ENCODE measurements around the gene SPNS3.

Gene SPNS3, protein sequence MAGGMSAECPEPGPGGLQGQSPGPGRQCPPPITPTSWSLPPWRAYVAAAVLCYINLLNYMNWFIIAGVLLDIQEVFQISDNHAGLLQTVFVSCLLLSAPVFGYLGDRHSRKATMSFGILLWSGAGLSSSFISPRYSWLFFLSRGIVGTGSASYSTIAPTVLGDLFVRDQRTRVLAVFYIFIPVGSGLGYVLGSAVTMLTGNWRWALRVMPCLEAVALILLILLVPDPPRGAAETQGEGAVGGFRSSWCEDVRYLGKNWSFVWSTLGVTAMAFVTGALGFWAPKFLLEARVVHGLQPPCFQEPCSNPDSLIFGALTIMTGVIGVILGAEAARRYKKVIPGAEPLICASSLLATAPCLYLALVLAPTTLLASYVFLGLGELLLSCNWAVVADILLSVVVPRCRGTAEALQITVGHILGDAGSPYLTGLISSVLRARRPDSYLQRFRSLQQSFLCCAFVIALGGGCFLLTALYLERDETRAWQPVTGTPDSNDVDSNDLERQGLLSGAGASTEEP

GRCh38 chr17:4433515-4434031 lies at the start of gene SPNS3:
TSS of gene SPNS3 (plus strand) at chr17:4433940. CDS start at chr17:4433968, 28 bp downstream.
- DNase-seq = peak; percentile 5 to 11

GRCh38 chr17:4386406-4386805 lies 47.3 kb upstream of the SPNS3 start:
- DNase-seq = no peak

GRCh38 chr17:4387137-4387536 lies 46.6 kb upstream of the SPNS3 start:
- no peak for DNase-seq

- DNase-seq = no peak
Observed at GRCh38 chr17:4389079-4389478, 44.7 kb upstream of the SPNS3 start.

- DNase-seq = no peak
Observed at GRCh38 chr17:4393806-4394205, 39.9 kb upstream of the SPNS3 start.

DNA sequence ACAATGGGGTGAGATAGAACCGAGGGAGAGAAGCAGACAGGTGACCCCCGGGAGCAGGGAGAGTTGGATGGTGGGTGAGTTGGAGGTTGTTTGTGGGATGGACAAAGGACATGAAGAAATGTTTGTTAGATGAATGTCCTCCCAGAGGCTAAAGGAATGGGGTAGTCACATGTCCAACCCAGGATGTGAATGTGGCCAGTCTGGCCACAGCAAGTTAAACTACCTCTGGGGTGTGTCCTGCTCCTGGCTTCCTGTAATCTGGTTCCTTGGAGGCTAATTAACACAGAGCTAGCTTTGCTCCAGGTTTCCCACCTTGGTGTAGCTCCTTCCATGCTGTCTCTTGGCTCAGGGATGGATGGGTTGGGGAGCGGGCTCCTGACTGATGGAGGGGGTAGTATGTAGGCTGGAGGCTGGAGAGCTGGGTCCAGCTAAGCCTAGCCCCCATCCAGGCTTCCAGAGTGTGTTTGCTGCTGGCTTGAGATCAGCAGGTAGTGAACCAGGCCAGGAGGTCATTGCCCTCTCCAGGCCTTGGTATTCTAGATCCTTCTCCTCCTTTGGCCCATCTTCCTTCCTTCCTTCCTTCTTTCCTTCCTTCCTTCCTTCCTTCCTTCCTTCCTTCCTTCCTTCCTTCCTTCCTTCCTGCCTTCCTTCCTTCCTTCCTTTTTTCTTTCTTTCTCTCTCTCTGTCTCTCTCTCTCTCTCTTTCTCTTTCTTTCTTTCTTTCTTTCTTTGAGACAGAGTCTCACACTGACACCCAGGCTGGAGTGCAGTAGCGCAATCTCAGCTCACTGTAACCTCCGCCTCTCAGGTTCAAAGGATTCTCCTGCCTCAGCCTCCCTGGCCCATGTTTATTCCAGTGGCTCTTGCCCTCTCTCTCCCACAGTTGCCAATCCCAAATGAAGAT lies 39.3 kb upstream of the SPNS3 start:
- DNase-seq = no peak

GRCh38 chr17:4395111-4395478 lies 38.6 kb upstream of the SPNS3 start:
- no peak for DNase-seq

DNA sequence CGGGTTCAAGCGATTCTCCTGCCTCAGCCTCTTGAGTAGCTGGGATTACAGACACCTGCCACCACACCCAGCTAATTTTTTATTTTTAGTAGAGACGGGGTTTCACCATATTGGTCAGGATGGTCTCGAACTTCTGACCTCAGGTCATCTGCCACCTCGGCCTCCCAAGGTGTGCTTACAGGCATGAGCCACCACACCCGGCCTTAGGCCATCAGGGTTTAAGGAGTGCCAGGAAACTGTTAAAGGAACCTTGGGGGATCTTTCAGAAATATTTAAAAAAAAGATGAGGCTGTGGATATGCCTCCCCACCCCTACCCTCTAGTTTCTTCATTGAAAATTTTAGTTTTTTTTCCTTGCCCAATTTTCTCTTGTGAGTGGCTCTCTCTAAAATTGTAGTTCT lies 35.9 kb upstream of the SPNS3 start:
- no peak for DNase-seq

GRCh38 chr17:4405038-4405669 lies 28.6 kb upstream of the SPNS3 start:
- no peak for DNase-seq

GRCh38 chr17:4405699-4406098 lies 28.0 kb upstream of the SPNS3 start:
- no peak for DNase-seq

DNA sequence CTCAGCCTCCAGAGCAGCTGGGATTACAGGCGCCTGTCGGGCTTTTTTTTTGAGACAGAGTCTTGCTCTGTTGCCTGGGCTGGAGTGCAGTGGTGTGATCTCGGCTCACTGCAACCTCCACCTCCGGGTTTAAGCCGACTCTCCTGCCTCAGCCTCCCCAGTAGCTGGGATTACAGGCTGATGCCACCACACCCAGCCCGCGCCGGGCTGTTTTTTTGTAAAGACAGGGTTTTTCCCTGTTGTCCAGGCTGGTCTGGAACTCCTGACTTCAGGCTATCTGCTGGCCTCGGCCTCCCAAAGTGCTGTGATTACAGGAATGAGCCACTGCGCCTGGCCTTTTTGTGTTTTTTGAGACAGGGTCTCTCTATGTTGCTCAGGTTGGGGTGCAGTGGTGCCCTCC lies 27.4 kb upstream of the SPNS3 start:
- DNase-seq = no peak

- DNase-seq = no peak
Observed at GRCh38 chr17:4407216-4407615, 26.5 kb upstream of the SPNS3 start.

DNA sequence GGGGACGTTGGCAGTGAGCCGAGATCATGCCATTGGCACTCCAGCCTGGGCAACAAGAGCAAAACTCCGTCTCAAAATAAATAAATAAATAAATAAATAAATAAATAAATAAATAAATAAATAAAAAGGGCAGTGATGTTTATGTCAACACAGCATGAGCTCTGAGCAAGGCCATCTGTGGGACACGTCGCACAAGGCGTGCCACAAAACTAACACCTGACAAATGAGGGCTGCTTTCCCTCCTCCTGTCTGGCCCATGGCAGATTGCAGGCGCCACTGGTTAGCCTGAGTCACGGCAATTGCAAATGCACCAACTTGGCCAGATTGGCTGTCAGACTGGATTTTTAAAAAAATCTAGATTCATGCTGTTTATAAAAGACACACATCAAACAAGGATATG lies 25.9 kb upstream of the SPNS3 start:
- DNase-seq = no peak

- DNase-seq = no peak
Observed at GRCh38 chr17:4409659-4410058, 24.1 kb upstream of the SPNS3 start.

DNA sequence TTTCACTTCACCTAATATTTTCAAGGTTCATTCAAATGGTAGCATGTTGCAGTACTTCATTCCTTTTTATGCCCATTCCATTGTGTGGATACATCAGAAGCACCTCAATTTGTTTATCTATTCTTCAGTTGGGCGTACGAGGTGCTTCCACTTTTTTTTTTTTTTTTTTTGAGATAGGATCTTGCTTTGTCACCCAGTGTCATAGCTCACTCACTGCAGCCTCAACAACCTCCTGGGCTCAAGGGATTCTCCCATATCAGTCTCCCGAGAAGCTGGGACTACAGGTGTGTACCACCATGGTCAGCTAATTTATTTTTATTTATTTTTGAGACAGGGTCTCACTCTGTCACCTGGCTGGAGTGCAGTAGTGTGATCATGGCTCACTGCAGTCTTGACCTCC lies 22.5 kb upstream of the SPNS3 start:
- DNase-seq = no peak

- DNase-seq = peak; percentile 77 to 93
Observed at GRCh38 chr17:4412933-4413831, 20.6 kb upstream of the SPNS3 start.

DNA sequence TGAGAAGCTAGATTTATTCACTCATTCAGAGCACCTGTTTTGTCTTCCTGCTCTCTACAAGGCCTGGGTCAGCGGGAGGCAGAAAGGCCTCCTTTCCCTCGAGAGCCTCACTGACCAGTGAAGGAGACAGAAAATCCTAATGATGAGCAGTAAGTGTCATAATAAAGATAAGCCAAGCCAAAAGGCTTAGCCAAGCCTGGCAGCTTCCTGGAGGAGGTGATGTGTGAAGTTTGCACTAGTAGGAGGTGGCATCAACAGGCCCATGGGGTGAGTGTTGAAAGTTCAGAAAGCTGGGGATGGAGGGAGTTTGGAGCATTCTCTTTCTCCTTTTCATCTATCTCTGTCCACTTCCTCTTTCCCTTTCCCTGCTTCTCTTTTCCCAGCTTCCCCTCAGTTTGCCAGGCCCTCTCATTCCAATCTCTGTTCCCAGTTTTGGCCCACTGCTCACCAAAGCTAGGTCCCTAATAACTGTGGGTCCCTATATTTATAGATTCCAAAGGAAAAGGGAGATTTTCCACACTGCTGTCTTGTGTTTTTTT lies 16.5 kb upstream of the SPNS3 start:
- DNase-seq = no peak

- DNase-seq = peak; percentile 20 to 55
Observed at GRCh38 chr17:4420692-4421131, 13.0 kb upstream of the SPNS3 start.

DNA sequence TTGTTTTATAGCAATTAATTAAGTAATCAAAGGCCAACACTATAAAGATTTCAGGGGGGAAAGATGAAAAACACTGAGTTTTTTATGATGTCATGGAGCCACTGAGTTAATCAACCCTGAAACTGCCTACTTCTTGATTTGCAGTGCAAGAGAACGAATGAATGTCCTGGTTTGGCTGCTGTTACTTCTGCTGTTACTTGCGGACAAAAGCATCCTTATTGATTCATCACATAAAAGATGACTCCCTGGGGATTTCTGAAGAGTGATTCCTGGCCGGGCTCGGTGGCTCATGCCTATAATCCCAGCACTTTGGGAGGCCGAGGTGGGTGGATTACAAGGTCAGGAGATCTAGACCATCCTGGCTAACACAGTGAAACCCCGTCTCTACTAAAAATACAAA lies 10.9 kb upstream of the SPNS3 start:
- DNase-seq = no peak

GRCh38 chr17:4425398-4425797 lies 8.3 kb upstream of the SPNS3 start:
- DNase-seq = no peak

GRCh38 chr17:4426499-4427208 lies 7.1 kb upstream of the SPNS3 start:
- DNase-seq = no peak

Data from stimulated activated CD4-positive, alpha-beta T cell treated with anti-CD3 and anti-CD28 coated beads, Interleukin-4, amount 100 ng/mL, for 4 hours (primary cell).